Measurements from ENCODE around the gene ZDHHC5. TPM values are rescaled to one million over a fixed set of nuclear protein-coding genes. Genes with fewer than 3 reads are reported as not detected.
"Not testable (repeated sequence)": the region's sequence is repeated elsewhere in the genome, so short reads cannot be mapped to it uniquely, and the experiment has no call there.

ZDHHC5 gene
- total RNA-seq, 1 donor from 2014 or later, result 15.1 TPM

GRCh38 chr11:57716726-57717125 lies 48.8 kb downstream of the ZDHHC5 start:
- FAIRE-seq; DNase-seq (ENCODE audit: low spot score in 2 of 2): not testable (repeated sequence)

GRCh38 chr11:57727185-57727584 lies 59.3 kb downstream of the ZDHHC5 start:
- FAIRE-seq (no peak), DNase-seq (ENCODE audit: low spot score in 2 of 2) (no peak)

- FAIRE-seq, result no peak
- no peak for DNase-seq (ENCODE audit: low spot score in 2 of 2)
Measured at GRCh38 chr11:57728829-57729228, 60.9 kb downstream of the ZDHHC5 start.

- DNase-seq (ENCODE audit: low spot score in 2 of 2) (no peak), FAIRE-seq (no peak)
Measured at GRCh38 chr11:57729479-57729878, 61.6 kb downstream of the ZDHHC5 start.

- FAIRE-seq (no peak), DNase-seq (ENCODE audit: low spot score in 2 of 2) (no peak)
Measured at GRCh38 chr11:57732661-57733060, 64.7 kb downstream of the ZDHHC5 start.

- no peak for DNase-seq (ENCODE audit: low spot score in 2 of 2)
- no peak for FAIRE-seq
Measured at GRCh38 chr11:57735619-57736298, 67.8 kb downstream of the ZDHHC5 start.

- DNase-seq (ENCODE audit: low spot score in 2 of 2), result peak; percentile 76 to 91
- FAIRE-seq, result no peak
Measured at GRCh38 chr11:57741132-57742086, 73.5 kb downstream of the ZDHHC5 start, which contains the start of gene SELENOH. Gene SELENOH (plus strand): TSS chr11:57741491. CDS start chr11:57741596, 105 bp downstream.

GRCh38 chr11:57742087-57742452 lies 74.2 kb downstream of the ZDHHC5 start:
- DNase-seq (ENCODE audit: low spot score in 2 of 2), result no peak
- FAIRE-seq, result no peak

GRCh38 chr11:57744357-57744756 lies 76.4 kb downstream of the ZDHHC5 start:
- DNase-seq (ENCODE audit: low spot score in 2 of 2) (no peak), FAIRE-seq (no peak)

- FAIRE-seq (no peak), DNase-seq (ENCODE audit: low spot score in 2 of 2) (no peak)
Measured at GRCh38 chr11:57745206-57745605, 77.3 kb downstream of the ZDHHC5 start.

GRCh38 chr11:57746920-57747319 lies 79.0 kb downstream of the ZDHHC5 start:
- FAIRE-seq, result no peak
- DNase-seq (ENCODE audit: low spot score in 2 of 2), result no peak

Small RNA genes within 50 kb of the gene (small RNA-seq; reads per million reads assigned to genes)
- gene MIR130A (707 reads per million, percentile 99 among the genes with 10 or more reads in this experiment), gene TMX2-CTNND1 (not detected)

Other genes starting within 250 kb of the ZDHHC5 start
- gene SLC43A3, start 241.0 kb upstream of the ZDHHC5 start, total RNA-seq, result 4.1 TPM
- 0.41 TPM for gene RTN4RL2, start 207.6 kb upstream of the ZDHHC5 start, total RNA-seq
- gene SLC43A1, start 152.4 kb upstream of the ZDHHC5 start, total RNA-seq, result 2.0 TPM
- gene TIMM10, start 137.4 kb upstream of the ZDHHC5 start, total RNA-seq, result 39.9 TPM
- not detected for gene SMTNL1, start 130.5 kb upstream of the ZDHHC5 start, total RNA-seq
- gene UBE2L6, start 100.4 kb upstream of the ZDHHC5 start, total RNA-seq, result 57.9 TPM
- gene SERPING1, start 70.4 kb upstream of the ZDHHC5 start, total RNA-seq, result 7.3 TPM
- gene YPEL4, start 18.2 kb upstream of the ZDHHC5 start, total RNA-seq, result 5.3 TPM
- 17.1 TPM for gene CLP1, start 10.4 kb upstream of the ZDHHC5 start, total RNA-seq
- gene MED19, start 44.1 kb downstream of the ZDHHC5 start, total RNA-seq, result 33.4 TPM
- 39.1 TPM for gene TMX2, start 44.5 kb downstream of the ZDHHC5 start, total RNA-seq
- 48.9 TPM for gene SELENOH, start 73.4 kb downstream of the ZDHHC5 start, total RNA-seq
- not detected for gene BTBD18, start 83.7 kb downstream of the ZDHHC5 start, total RNA-seq
- gene CTNND1, start 93.7 kb downstream of the ZDHHC5 start, total RNA-seq, result 96.6 TPM

All from frontal cortex (tissue), 4 donors.